GM21447 (cell line): ENCODE measurements around the gene B4GALNT4.
"Not testable (repeated sequence)": the region's sequence is repeated elsewhere in the genome, so short reads cannot be mapped to it uniquely, and the experiment has no call there.

Experiments
- ATAC-seq: cut with Tn5 transposase; IDR thresholded peaks from one replicate; pipeline ENCODE4 v1.9.1; 2021; ENCODE audit not compliant: unreplicated experiment

B4GALNT4 gene

GRCh38 chr11:335779-336658 lies 33.3 kb upstream of the B4GALNT4 start:
- no peak for ATAC-seq

- ATAC-seq = no peak
Measured at GRCh38 chr11:336659-337198, 32.6 kb upstream of the B4GALNT4 start.

GRCh38 chr11:337711-338110 lies 31.6 kb upstream of the B4GALNT4 start:
- ATAC-seq = no peak

- no peak for ATAC-seq
Measured at GRCh38 chr11:339963-340362, 29.3 kb upstream of the B4GALNT4 start.

- no peak for ATAC-seq
Measured at GRCh38 chr11:340539-341512, 28.5 kb upstream of the B4GALNT4 start.

- ATAC-seq = no peak
Measured at GRCh38 chr11:342328-342727, 27.0 kb upstream of the B4GALNT4 start.

GRCh38 chr11:344836-345578 lies 24.3 kb upstream of the B4GALNT4 start:
- no peak for ATAC-seq

GRCh38 chr11:346529-346928 lies 22.8 kb upstream of the B4GALNT4 start:
- ATAC-seq = no peak

GRCh38 chr11:349270-349954 lies 19.9 kb upstream of the B4GALNT4 start:
- not testable (repeated sequence) for ATAC-seq

GRCh38 chr11:350033-350722 lies 19.1 kb upstream of the B4GALNT4 start:
- not testable (repeated sequence) for ATAC-seq

GRCh38 chr11:350723-351255 lies 18.5 kb upstream of the B4GALNT4 start:
- ATAC-seq = no peak

GRCh38 chr11:351411-351810 lies 17.9 kb upstream of the B4GALNT4 start:
- ATAC-seq = no peak

- no peak for ATAC-seq
Measured at GRCh38 chr11:352456-353031, 16.8 kb upstream of the B4GALNT4 start.

GRCh38 chr11:353179-353873 lies 16.0 kb upstream of the B4GALNT4 start:
- no peak for ATAC-seq

GRCh38 chr11:355581-356458 lies 13.5 kb upstream of the B4GALNT4 start:
- ATAC-seq = peak; percentile 61

- no peak for ATAC-seq
Measured at GRCh38 chr11:356610-357009, 12.7 kb upstream of the B4GALNT4 start.

GRCh38 chr11:357582-357981 lies 11.7 kb upstream of the B4GALNT4 start:
- no peak for ATAC-seq
